WTC11 (cell line): ENCODE measurements around the gene OR8B4.

Source experiments
- ATF1 ChIP-seq: sonication (generic); formaldehyde crosslinking; IDR thresholded peaks from 2 replicates; pipeline ENCODE4 v1.8.1; 2023; ENCODE audit warnings: mild to moderate bottlenecking, moderate library complexity, missing genetic modification reagents
- CBFB ChIP-seq: sonication (generic); formaldehyde crosslinking; IDR thresholded peaks from 2 replicates; pipeline ENCODE4 v1.8.1; 2022; ENCODE audit warnings: mild to moderate bottlenecking, low read depth, missing genetic modification reagents
- E2F1 ChIP-seq: sonication (generic); formaldehyde crosslinking; IDR thresholded peaks from 2 replicates; pipeline ENCODE4 v1.8.0; 2022; ENCODE audit warnings: mild to moderate bottlenecking, missing genetic modification reagents
- MXD4 ChIP-seq: fragments of 250-450 bp; sonication (Bioruptor Pico); IDR thresholded peaks from 2 replicates; pipeline ENCODE4 v1.8.0; 2021; ENCODE audit warnings: mild to moderate bottlenecking, moderate library complexity, borderline replicate concordance
- SMAD3 ChIP-seq: sonication (generic); formaldehyde crosslinking; IDR thresholded peaks from 2 replicates; pipeline ENCODE4 v1.8.0; 2022; ENCODE audit warnings: missing genetic modification reagents, mild to moderate bottlenecking, borderline replicate concordance
- SMAD4 ChIP-seq: sonication (generic); formaldehyde crosslinking; IDR thresholded peaks from 2 replicates; pipeline ENCODE4 v1.8.0; 2022; ENCODE audit warnings: mild to moderate bottlenecking, missing genetic modification reagents
- USF1 ChIP-seq: sonication (generic); formaldehyde crosslinking; IDR thresholded peaks from 2 replicates; pipeline ENCODE4 v1.8.0; 2022; ENCODE audit warnings: mild to moderate bottlenecking, missing genetic modification reagents
- USF2 ChIP-seq: sonication (generic); formaldehyde crosslinking; IDR thresholded peaks from 2 replicates; pipeline ENCODE4 v1.8.1; 2023; ENCODE audit warnings: mild to moderate bottlenecking, missing genetic modification reagents, moderate library complexity
- ZBTB21 ChIP-seq: sonication (generic); formaldehyde crosslinking; IDR thresholded peaks from 2 replicates; pipeline ENCODE4 v1.8.1; 2023; ENCODE audit warnings: mild to moderate bottlenecking, missing genetic modification reagents, borderline replicate concordance
- ZNF232 ChIP-seq: sonication (generic); formaldehyde crosslinking; IDR thresholded peaks from 2 replicates; pipeline ENCODE4 v1.8.0; 2022; ENCODE audit warnings: mild to moderate bottlenecking, missing genetic modification reagents
- TF ChIP-seq, protein P1 (sequence below): fragments of 200-600 bp; IDR thresholded peaks from 2 replicates; pipeline ENCODE4 v1.8.0; 2022; ENCODE audit warnings: antibody characterized with exemption
- TF ChIP-seq, protein P2 (sequence below): sonication (generic); formaldehyde crosslinking; IDR thresholded peaks from 2 replicates; pipeline ENCODE4 v1.8.1; 2023; ENCODE audit warnings: mild to moderate bottlenecking, missing genetic modification reagents
- TF ChIP-seq, protein P3 (sequence below): sonication (generic); formaldehyde crosslinking; IDR thresholded peaks from 2 replicates; pipeline ENCODE4 v1.8.1; 2023; ENCODE audit warnings: mild to moderate bottlenecking, missing genetic modification reagents, borderline replicate concordance
- TF ChIP-seq, protein P4 (sequence below): sonication (generic); formaldehyde crosslinking; IDR thresholded peaks from 2 replicates; pipeline ENCODE4 v1.8.1; 2023; ENCODE audit warnings: mild to moderate bottlenecking, missing genetic modification reagents, moderate library complexity

DNA sequence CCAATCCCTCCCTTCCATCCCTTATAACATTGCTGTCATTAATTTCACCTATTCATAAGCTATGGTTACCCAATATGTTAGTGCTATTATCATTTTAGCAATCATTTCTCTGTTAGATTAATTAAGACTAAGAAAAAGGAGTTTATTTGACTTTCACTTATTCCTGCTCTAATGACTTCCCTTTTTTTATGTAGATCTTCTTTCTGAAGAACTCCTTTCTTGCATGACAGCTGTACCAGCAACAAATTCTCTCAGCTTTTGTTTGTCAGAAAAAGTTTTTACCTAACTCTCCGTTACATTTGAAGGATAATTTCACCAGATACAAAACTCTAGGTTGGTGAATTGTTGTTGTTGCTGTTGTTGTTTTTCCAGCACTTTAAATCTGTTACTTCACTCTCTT, 49.4 kb upstream of the OR8B4 start:
- TF ChIP-seq, protein P1, sequence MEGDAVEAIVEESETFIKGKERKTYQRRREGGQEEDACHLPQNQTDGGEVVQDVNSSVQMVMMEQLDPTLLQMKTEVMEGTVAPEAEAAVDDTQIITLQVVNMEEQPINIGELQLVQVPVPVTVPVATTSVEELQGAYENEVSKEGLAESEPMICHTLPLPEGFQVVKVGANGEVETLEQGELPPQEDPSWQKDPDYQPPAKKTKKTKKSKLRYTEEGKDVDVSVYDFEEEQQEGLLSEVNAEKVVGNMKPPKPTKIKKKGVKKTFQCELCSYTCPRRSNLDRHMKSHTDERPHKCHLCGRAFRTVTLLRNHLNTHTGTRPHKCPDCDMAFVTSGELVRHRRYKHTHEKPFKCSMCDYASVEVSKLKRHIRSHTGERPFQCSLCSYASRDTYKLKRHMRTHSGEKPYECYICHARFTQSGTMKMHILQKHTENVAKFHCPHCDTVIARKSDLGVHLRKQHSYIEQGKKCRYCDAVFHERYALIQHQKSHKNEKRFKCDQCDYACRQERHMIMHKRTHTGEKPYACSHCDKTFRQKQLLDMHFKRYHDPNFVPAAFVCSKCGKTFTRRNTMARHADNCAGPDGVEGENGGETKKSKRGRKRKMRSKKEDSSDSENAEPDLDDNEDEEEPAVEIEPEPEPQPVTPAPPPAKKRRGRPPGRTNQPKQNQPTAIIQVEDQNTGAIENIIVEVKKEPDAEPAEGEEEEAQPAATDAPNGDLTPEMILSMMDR, result no peak
- TF ChIP-seq ATF1 (no peak), USF1 (CRISPR knock-in tag) (no peak), ZBTB21 (CRISPR knock-in tag) (no peak), ZNF232 (CRISPR knock-in tag) (no peak), SMAD3 (no peak), MXD4 (CRISPR knock-in tag) (no peak), E2F1 (CRISPR knock-in tag) (no peak), CBFB (CRISPR knock-in tag) (no peak), SMAD4 (CRISPR knock-in tag) (no peak), USF2 (CRISPR knock-in tag) (no peak)
- TF ChIP-seq, protein P2, sequence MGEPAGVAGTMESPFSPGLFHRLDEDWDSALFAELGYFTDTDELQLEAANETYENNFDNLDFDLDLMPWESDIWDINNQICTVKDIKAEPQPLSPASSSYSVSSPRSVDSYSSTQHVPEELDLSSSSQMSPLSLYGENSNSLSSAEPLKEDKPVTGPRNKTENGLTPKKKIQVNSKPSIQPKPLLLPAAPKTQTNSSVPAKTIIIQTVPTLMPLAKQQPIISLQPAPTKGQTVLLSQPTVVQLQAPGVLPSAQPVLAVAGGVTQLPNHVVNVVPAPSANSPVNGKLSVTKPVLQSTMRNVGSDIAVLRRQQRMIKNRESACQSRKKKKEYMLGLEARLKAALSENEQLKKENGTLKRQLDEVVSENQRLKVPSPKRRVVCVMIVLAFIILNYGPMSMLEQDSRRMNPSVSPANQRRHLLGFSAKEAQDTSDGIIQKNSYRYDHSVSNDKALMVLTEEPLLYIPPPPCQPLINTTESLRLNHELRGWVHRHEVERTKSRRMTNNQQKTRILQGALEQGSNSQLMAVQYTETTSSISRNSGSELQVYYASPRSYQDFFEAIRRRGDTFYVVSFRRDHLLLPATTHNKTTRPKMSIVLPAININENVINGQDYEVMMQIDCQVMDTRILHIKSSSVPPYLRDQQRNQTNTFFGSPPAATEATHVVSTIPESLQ (CRISPR knock-in tag), result no peak
- TF ChIP-seq, protein P3, sequence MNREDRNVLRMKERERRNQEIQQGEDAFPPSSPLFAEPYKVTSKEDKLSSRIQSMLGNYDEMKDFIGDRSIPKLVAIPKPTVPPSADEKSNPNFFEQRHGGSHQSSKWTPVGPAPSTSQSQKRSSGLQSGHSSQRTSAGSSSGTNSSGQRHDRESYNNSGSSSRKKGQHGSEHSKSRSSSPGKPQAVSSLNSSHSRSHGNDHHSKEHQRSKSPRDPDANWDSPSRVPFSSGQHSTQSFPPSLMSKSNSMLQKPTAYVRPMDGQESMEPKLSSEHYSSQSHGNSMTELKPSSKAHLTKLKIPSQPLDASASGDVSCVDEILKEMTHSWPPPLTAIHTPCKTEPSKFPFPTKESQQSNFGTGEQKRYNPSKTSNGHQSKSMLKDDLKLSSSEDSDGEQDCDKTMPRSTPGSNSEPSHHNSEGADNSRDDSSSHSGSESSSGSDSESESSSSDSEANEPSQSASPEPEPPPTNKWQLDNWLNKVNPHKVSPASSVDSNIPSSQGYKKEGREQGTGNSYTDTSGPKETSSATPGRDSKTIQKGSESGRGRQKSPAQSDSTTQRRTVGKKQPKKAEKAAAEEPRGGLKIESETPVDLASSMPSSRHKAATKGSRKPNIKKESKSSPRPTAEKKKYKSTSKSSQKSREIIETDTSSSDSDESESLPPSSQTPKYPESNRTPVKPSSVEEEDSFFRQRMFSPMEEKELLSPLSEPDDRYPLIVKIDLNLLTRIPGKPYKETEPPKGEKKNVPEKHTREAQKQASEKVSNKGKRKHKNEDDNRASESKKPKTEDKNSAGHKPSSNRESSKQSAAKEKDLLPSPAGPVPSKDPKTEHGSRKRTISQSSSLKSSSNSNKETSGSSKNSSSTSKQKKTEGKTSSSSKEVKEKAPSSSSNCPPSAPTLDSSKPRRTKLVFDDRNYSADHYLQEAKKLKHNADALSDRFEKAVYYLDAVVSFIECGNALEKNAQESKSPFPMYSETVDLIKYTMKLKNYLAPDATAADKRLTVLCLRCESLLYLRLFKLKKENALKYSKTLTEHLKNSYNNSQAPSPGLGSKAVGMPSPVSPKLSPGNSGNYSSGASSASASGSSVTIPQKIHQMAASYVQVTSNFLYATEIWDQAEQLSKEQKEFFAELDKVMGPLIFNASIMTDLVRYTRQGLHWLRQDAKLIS (CRISPR knock-in tag), result no peak
- TF ChIP-seq, protein P4, sequence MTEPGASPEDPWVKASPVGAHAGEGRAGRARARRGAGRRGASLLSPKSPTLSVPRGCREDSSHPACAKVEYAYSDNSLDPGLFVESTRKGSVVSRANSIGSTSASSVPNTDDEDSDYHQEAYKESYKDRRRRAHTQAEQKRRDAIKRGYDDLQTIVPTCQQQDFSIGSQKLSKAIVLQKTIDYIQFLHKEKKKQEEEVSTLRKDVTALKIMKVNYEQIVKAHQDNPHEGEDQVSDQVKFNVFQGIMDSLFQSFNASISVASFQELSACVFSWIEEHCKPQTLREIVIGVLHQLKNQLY (CRISPR knock-in tag), result no peak
